Fibroblast of villous mesenchyme (primary cell): ENCODE measurements around the gene NBPF3. TPM values are rescaled to one million over a fixed set of nuclear protein-coding genes. Genes with fewer than 3 reads are reported as not detected.
"Not testable (repeated sequence)": the region's sequence is repeated elsewhere in the genome, so short reads cannot be mapped to it uniquely, and the experiment has no call there.

Source experiments
- DNase-seq: peaks from one replicate; pipeline ENCODE4 v3.0.0-alpha.2; 2010; ENCODE audit warnings: low read depth
- H3K4me3 ChIP-seq: 2 replicates; pipeline ENCODE4 v1.5.1; 2011; ENCODE audit warnings: low read depth, mild to moderate bottlenecking, low read length
- total RNA-seq: library from RNA; depleted of rRNA; stranded (reverse); fragments of >200 nt; gene quantifications from 2 replicates; pipeline ENCODE4 v1.2.3, GENCODE V29; 2012
- TF ChIP-seq, protein P1 (sequence below): IDR thresholded peaks from 2 replicates; pipeline ENCODE4 v1.5.1; 2012; ENCODE audit warnings: low read depth, mild to moderate bottlenecking, low read length; ENCODE audit not compliant: insufficient read depth

NBPF3 gene
- total RNA-seq, 1 donor = 36.7 TPM

DNA sequence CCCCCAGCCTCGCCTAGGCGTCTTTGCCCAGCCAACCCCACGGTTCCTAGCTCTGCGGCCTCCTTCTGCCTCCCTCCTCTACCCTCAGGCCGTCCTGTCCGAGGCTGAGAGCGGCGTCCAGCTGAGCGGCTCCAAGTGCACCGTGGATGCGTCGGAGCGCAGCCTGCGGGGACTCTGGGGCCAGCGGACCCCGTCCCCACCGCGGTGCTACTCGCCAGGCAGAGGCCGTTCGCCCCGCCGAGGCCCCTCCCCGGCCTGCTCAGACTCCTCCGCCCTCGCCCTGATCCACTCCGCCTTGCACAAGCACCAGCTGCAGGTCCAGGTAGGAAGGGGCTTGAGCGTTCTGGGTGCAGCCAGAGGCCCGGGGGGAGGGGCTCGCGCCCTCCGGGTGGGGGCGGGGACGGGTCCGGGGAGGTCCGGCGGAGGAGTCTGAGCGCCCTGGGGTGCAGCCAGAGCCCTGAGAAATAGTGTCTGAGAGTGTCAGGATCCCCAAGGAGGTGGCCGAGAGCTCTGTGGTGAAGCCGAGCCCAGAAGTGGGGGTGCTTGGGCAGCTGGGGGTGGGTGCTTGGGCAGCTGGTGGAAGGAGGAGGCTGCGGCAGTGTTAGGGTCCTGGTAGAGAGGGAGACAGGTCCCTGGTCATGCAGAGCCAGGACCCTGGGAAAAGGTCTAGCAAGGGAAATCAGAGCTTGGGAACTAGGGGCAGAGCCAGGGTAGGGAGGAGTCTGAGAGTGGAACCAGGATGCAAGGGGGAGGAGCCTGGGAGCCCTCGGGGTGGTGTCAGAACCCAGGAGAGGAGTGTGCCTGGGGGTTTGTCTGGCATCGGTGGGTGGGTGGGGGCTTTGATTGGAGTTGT lies 3.2 kb upstream of the NBPF3 start:
- peak overlapping the region; percentile 42 for H3K4me3 ChIP-seq
- no peak for DNase-seq
- TF ChIP-seq, protein P1, sequence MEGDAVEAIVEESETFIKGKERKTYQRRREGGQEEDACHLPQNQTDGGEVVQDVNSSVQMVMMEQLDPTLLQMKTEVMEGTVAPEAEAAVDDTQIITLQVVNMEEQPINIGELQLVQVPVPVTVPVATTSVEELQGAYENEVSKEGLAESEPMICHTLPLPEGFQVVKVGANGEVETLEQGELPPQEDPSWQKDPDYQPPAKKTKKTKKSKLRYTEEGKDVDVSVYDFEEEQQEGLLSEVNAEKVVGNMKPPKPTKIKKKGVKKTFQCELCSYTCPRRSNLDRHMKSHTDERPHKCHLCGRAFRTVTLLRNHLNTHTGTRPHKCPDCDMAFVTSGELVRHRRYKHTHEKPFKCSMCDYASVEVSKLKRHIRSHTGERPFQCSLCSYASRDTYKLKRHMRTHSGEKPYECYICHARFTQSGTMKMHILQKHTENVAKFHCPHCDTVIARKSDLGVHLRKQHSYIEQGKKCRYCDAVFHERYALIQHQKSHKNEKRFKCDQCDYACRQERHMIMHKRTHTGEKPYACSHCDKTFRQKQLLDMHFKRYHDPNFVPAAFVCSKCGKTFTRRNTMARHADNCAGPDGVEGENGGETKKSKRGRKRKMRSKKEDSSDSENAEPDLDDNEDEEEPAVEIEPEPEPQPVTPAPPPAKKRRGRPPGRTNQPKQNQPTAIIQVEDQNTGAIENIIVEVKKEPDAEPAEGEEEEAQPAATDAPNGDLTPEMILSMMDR = no peak

DNA sequence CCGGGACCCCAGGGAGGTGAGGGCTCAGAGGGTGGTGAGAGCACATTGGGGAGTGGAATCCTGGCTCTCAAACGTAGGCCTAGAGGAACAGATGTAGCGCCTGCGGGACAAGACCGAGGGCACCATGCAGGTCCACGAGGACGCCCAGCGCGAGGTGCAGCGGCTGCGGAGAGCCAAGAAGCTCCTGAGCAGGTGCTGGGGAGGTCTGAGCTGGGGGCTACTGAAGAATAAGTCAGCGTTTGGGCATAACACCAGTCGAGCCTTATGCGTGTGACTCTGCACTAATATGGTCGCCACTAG lies 2.6 kb upstream of the NBPF3 start:
- TF ChIP-seq, protein P1 = no peak
- no peak for DNase-seq
- H3K4me3 ChIP-seq = peak overlapping the region; percentile 42

DNA sequence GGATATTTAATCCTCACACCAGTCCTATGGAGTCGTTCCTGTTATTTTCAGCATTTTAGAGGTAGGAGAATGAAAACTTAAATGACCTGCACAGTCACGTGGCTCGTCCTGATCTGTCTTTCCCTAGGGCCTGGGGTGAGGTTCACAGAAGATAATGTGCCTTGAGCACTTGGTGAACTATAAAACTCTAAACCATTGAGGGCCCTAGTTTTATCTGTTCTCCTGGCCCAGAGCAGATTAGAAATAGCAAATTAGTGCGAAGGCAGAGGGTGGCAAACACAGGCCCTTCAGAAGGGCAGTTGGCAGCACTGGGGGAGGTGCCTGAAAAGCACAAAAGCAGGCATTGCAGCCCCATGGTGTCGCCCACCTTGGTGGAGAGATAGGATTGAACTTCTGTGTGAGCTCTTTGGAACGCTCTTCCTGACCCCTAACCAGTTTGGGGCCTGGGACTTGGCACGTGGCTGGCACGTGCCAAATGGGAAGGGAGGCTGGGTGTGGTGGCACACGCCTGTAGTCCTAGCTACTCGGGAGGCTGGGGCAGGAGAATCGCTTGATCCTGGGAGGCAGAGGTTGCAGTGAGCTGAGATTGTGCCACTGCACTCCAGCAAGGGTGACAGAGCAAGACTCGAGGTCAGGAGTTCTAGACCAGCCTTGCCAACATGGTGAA lies 1.2 kb upstream of the NBPF3 start:
- H3K4me3 ChIP-seq, DNase-seq: not testable (repeated sequence)

DNA sequence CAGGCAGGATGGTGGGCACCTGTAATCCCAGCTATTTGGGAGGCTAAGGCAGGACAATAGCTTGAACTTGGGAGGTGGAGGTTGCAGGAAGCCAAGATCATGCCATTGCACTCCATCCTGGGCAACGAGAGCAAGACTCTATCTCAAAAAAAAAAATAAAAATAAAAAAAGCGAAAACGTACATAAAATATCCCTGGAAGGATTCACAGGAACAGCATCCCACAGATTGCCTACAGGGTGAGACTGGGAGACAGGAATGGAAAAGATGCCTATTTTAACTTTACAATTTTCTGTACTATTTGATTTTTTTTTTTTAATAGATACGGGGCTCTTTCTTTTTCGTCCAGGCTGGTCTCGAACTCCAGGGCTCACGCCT lies 604 bp upstream of the NBPF3 start:
- TF ChIP-seq, protein P1 = no peak
- DNase-seq = no peak
- peak overlapping the region; percentile 76 for H3K4me3 ChIP-seq

DNA sequence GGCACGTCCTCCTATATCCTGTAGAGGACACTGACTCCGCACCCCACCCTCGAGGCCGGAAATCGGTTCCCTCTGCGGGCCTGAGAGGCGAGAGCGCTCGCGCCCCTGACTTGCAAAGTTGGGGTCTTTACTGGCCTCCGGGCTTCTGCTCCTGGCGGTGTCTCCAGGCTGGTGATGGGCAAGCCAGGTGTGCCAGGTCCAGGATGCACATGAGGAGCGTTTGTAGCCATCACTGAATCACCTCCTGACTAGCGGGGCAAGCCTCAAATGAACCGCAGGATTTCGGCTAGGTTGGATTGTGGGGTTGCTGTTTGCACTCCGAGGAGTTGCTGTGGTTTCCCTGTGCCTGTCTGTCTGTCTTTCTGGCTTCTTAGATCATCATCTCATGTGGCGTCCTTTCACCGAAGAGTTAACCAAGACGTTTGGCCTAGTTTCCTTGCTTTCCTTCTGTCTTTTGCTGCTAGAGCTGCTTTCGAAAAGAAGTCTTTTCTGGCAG lies 741 bp downstream of the NBPF3 start:
- H3K4me3 ChIP-seq = peak overlapping the region; percentile 76
- peak; percentile 42 for DNase-seq

DNA sequence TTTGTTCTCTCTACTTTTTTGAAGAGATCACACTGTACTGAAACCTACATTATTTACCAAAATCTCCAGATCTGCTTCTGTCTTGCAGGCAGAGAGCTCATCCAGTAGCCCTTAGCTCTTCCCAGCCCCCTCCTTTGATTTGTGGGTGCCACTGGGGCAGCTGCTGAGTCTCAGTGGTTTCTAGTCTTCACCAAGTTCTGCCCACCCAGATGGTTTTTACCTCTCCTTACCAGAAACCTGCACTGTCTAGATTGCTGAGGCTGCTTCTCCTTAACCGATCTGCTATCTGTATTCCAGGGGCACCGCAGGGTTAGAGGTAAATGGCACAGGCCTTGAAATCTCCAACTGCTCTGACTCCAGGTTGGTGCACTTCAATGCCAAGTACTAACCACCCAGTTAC lies 6.7 kb downstream of the NBPF3 start:
- H3K4me3 ChIP-seq = not testable (repeated sequence)

DNA sequence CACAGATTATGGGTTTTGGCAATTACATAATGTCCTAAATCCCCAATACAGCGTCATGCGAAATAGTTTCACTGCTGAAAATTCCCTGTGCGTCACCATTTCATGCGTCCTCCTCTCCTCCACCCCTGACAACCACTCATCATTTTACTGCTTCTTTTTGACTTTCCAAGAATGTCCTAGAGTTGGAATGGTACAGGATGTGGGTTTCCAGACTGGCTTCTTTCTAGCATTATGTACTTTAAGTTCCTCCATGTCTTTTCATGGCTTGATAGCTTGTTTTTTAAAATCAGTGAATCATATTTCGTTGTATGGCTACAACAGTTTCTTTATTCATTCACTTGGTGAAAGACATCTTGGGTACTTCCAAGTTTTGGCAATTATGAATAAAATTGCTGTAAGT lies 7.4 kb downstream of the NBPF3 start:
- no peak overlapping the region for H3K4me3 ChIP-seq
- DNase-seq = peak; percentile 98
- TF ChIP-seq, protein P1 = no peak

More for the DNA sequence above, 6.7 kb downstream of the NBPF3 start:
- not testable (repeated sequence) for DNase-seq

DNA sequence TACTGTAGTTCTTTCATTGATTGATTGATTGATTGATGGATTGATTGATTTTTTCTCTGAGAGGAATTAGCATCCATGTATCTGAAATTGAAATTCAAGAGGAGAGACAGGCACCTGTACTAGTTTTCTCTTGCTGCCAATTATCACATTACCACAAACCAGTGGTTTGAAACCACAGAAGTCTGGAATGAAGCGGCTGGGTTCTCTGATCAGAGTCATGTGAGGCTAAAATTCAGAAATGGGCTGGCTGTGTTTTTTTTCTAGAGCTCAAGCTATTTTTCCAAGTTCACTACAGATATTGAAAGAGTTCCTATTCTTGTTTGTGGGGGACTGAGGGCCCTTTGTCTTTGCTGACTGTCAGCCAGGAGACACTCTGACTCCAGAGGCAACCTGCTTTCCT lies 10.0 kb downstream of the NBPF3 start:
- TF ChIP-seq, protein P1 = no peak
- DNase-seq = peak; percentile 46
- no peak overlapping the region for H3K4me3 ChIP-seq
